GM19023 (cell line): ENCODE data around the gene WWTR1.

ENCODE experiments used
- ATAC-seq: cut with Tn5 transposase; IDR thresholded peaks from one replicate; pipeline ENCODE4 v1.9.1; 2021; ENCODE audit warnings: mild to moderate bottlenecking, moderate library complexity; ENCODE audit not compliant: unreplicated experiment

The WWTR1 gene

GRCh38 chr3:149474250-149474817, 183.5 kb downstream of the WWTR1 start, which contains the start of gene TM4SF4:
TM4SF4 (plus strand) TSS chr3:149474697; CDS start chr3:149474878, 181 bp downstream.
- ATAC-seq, result no peak

- ATAC-seq, result no peak
Observed at GRCh38 chr3:149473357-149474249, 184.2 kb downstream of the WWTR1 start.

GRCh38 chr3:149472030-149472797, 185.6 kb downstream of the WWTR1 start:
- no peak for ATAC-seq

- no peak for ATAC-seq
Observed at GRCh38 chr3:149470381-149470780, 187.4 kb downstream of the WWTR1 start.

GRCh38 chr3:149468504-149469212, 189.2 kb downstream of the WWTR1 start:
- peak; percentile 87 for ATAC-seq
